Thyroid gland (tissue), 4 donors: ENCODE results near the gene FRMD8. TPM values are rescaled to one million over a fixed set of nuclear protein-coding genes. Genes with fewer than 3 reads are reported as not detected.

Source experiments
- DNase-seq, 2 donors: peaks; one replicate each; pipeline ENCODE4 v3.0.0-alpha.2; 2019
- H3K27ac ChIP-seq, 3 donors: fragments of 200-600 bp; sonication (generic); 1 replicate in 2 of 3; 2 replicates in 1 of 3; pipeline ENCODE4 v1.5.1; 2016 to 2019; ENCODE audit warnings: mild to moderate bottlenecking in 1 of 3, moderate library complexity in 1 of 3
- H3K27me3 ChIP-seq: fragments of 200-600 bp; sonication (generic); one replicate; pipeline ENCODE4 v1.5.1; 2019
- H3K36me3 ChIP-seq, 2 donors: fragments of 200-600 bp; sonication (generic); one replicate each; pipeline ENCODE4 v1.5.1; 2016 to 2019
- H3K4me1 ChIP-seq, 2 donors: fragments of 200-600 bp; sonication (generic); one replicate each; pipeline ENCODE4 v1.5.1; 2017 to 2019
- H3K4me3 ChIP-seq, 3 donors: fragments of 200-600 bp; sonication (generic); replicated peaks in 1 of 3; 1 replicate in 2 of 3; 2 replicates in 1 of 3; pipeline ENCODE4 v1.5.1; 2016; ENCODE audit warnings: mild to moderate bottlenecking in 1 of 3
- H3K9me3 ChIP-seq: fragments of 200-600 bp; sonication (generic); one replicate; pipeline ENCODE4 v1.5.1; 2017
- POLR2A ChIP-seq, 2 donors: fragments of 450-650 bp; IDR thresholded peaks; one replicate each; pipeline ENCODE4 v1.6.1; 2017; ENCODE audit warnings: antibody characterized with exemption in 2 of 2, mild to moderate bottlenecking in 2 of 2, moderate library complexity in 1 of 2
- WGBS, 2 donors: methylation state at CpG; one replicate each; pipeline ENCODE4 v1.1.5; 2017; 5-methylcytosine and 5-hydroxymethylcytosine counted together
- intact Hi-C: fragments of 100-400 bp; cut with DNase I; formaldehyde crosslinking; loops from one replicate; pipeline ENCODE4 v1.15.1; 2023
- total RNA-seq, 4 donors: library from RNA; depleted of rRNA; stranded (reverse); fragments of >200 nt; gene quantifications; one replicate each; pipeline ENCODE4 v1.2.3, GENCODE V29; 2016
- TF ChIP-seq, protein P1 (sequence below), 6 experiments: fragments of 200-600 bp in 3 of 6; fragments of 450-650 bp in 3 of 6; sonication (generic) in 3 of 6; IDR thresholded peaks; one replicate each; pipeline ENCODE4 v1.5.1; 2016 to 2019; ENCODE audit warnings: antibody characterized with exemption in 6 of 6, mild to moderate bottlenecking in 2 of 6, inconsistent platforms in 1 of 6, moderate library complexity in 1 of 6

The FRMD8 gene
- total RNA-seq, 4 donors from 2014 or later = 22.5 to 44.9 (median 31.0) TPM

DNA sequence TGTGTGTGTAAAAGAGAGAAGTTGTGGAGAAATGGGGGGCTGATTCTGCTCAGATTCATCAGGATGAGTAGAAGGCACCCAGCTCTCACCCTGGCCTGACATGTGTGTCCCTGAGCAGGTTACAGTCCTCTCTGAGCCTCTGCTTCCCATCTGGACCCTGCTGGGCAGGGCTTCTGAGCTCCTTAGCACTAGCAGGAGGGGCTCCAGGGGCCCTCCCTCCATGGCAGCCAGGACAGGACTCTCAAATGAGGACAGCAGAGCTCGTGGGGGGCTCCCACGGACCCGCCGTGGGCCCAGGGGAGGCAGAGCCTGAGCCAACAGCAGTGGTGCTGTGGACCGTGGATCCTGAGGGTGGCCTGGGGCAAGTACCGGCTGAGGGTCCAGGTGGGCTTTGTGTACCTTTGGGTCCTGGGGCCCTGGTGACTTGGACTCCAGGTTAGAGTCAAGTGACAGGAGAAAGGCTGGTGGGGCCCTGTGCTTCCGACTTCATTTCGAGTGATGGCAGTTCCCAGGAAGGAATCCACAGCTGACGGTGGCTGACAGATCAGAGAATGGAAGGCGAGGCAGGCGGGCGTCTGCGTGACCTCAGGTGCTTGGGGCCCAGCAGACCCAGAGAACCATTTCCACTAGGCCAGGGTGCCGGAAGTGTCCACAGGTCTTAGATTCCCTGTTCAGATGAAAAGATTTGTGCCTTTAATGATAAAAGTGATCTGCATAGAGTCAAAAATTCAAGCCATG is 58.0 kb downstream of the FRMD8 start:
- Histone ChIP-seq H3K36me3 (peaks cover 15 to 20% of the 10 kb centered on the region in 2 donors), H3K9me3 (no peaks in the 10 kb centered on the region), H3K27ac (peak overlapping the region; percentile 82 to 100 (median 87)), H3K4me3 (no peak overlapping the region), H3K4me1 (peaks cover 31 to 35% of the 10 kb centered on the region in 2 donors), H3K27me3 (no peaks in the 10 kb centered on the region)
- intact Hi-C loops = no loop called here
- TF ChIP-seq, protein P1, sequence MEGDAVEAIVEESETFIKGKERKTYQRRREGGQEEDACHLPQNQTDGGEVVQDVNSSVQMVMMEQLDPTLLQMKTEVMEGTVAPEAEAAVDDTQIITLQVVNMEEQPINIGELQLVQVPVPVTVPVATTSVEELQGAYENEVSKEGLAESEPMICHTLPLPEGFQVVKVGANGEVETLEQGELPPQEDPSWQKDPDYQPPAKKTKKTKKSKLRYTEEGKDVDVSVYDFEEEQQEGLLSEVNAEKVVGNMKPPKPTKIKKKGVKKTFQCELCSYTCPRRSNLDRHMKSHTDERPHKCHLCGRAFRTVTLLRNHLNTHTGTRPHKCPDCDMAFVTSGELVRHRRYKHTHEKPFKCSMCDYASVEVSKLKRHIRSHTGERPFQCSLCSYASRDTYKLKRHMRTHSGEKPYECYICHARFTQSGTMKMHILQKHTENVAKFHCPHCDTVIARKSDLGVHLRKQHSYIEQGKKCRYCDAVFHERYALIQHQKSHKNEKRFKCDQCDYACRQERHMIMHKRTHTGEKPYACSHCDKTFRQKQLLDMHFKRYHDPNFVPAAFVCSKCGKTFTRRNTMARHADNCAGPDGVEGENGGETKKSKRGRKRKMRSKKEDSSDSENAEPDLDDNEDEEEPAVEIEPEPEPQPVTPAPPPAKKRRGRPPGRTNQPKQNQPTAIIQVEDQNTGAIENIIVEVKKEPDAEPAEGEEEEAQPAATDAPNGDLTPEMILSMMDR (IDR thresholded peaks at IDR 0.05) = no peak
- peak in 1 of 2 donors; percentile 7 for TF ChIP-seq POLR2A (IDR thresholded peaks at IDR 0.05)
- 84 to 89% methylated on average over 8 to 10 of the region's 14 CpGs for WGBS, 2 donors
- peak in 1 of 2 donors; percentile 58 for DNase-seq

DNA sequence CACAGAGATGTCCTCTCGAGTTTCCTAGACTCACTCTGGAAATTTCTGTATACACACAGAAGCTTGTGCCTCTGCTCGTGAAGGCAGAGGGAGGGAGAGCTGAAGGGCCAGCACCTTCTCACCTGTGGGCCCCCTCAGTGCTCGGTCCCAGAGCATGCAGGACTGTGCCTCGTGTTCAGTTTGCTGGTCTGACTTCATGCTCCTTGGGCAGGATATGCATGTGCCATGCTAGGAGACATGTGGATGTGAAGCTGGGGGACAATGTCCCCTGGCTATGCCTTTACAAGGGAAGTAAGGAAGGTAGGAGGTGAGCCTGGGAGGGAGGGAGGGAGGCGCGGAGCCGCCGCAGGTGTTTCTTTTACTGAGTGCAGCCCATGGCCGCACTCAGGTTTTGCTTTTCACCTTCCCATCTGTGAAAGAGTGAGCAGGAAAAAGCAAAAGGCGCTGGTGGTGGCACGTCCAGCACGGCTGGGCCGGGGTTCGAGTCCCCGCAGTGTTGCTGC is 58.7 kb downstream of the FRMD8 start:
- Histone ChIP-seq H3K9me3 (no peaks in the 10 kb centered on the region), H3K4me3 (no peak overlapping the region), H3K27me3 (no peaks in the 10 kb centered on the region), H3K27ac (peak overlapping the region; percentile 82 to 100 (median 87)), H3K4me1 (peaks cover 24 to 29% of the 10 kb centered on the region in 2 donors), H3K36me3 (peaks cover 15 to 20% of the 10 kb centered on the region in 2 donors)
- intact Hi-C loops = no loop called here
- WGBS, 2 donors = 86 to 89% methylated on average over 15 of the region's 15 CpGs
- TF ChIP-seq, protein P1 (IDR thresholded peaks at IDR 0.05) = no peak
- TF ChIP-seq POLR2A (IDR thresholded peaks at IDR 0.05) = no peak
- DNase-seq = peak; percentile 58 to 67

DNA sequence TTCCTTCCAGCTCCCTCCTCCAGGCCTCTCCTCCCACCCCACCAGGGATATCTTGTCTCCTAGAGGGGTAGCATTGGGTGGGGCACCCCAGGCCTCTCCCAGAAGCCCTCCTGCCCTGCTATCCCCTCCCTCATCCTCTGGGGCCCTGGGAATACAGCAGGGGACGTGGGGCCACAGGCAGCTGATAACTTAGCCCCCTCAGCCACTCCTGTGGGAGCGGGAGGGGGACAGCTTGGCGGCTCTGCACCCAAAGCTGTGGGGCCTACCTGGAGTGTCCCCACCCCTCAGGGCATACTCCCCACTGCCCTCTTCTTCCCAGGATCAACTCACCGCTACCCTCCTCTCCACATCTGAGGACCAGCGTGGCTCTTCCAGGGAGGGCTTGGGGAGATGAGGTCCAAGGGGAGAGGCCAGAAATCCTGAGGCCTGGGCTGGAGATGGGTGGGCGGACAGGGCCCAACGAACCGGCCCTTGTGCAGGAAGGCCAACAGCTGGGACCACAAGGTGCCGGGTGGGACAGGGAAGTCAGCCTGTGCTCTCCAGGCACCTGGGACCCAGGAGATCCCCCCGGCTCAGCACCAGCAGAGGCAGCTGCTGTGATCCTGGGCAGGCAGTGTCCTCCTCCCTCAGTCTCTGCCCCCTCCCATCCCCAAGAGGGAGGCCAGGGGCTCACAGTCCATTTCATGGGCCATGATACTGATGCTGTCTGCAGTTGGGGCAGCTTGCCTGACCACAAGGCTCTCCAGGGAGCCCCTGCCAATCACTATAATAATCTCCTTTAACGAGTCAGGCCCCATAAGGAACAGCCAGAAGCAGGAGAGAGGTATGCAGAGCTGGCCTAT is 59.4 kb downstream of the FRMD8 start:
- Histone ChIP-seq H3K27me3 (no peaks in the 10 kb centered on the region), H3K36me3 (peaks cover 15 to 20% of the 10 kb centered on the region in 2 donors), H3K4me3 (no peak overlapping the region), H3K4me1 (peaks cover 18 to 22% of the 10 kb centered on the region in 2 donors), H3K27ac (peak overlapping the region; percentile 82 to 100 (median 87)), H3K9me3 (no peaks in the 10 kb centered on the region)
- no peak for TF ChIP-seq POLR2A (IDR thresholded peaks at IDR 0.05)
- TF ChIP-seq, protein P1 (IDR thresholded peaks at IDR 0.05) = no peak
- peak; percentile 60 to 70 for DNase-seq
- 84 to 85% methylated on average over 10 to 11 of the region's 11 CpGs for WGBS, 2 donors
- intact Hi-C loops = no loop called here

DNA sequence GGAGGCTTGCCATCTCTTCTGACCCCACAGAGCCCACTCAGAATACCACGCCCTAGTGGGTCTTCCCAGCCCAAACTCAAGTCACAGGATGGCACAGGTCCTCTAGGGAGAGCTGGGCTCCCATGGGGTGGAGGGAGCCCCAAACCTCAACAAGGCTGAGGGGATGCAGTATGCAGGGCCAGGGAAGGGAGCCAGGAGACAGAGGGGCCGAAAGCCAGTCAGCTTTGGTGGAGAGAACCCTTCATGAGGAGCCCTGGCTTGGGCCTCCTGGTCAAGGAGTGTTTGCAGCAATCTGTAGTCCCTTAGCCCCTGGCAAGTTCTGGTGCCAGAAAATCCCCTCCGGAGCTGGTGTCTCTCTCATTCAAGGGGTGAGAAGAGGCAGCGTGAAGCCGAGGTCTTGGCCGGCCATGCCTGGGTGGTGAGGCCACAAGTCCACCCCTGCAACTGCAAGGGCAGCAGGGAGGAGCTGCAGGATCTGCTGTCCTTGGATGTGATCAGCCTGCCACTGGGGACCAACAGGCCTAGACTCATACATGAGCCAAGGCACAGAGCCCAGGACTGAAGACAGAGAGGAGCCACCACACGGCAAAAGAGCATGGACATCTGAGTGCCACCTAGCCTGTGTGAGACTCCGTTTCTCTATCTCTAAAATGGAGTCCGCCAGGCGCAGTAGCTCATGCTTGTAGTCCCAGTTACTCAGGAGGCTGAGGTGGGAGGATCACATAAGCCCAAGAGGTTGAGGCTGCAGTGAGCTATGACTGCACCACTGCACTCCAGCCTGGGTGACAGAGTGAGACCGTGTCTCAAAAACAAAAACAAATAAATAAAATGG is 60.2 kb downstream of the FRMD8 start:
- H3K36me3 ChIP-seq = peaks cover 15 to 19% of the 10 kb centered on the region in 2 donors
- no peak overlapping the region for H3K4me3 ChIP-seq
- 77 to 87% methylated on average over 8 to 11 of the region's 11 CpGs for WGBS, 2 donors
- TF ChIP-seq, protein P1 (IDR thresholded peaks at IDR 0.05) = no peak
- TF ChIP-seq POLR2A (IDR thresholded peaks at IDR 0.05) = no peak
- H3K4me1 ChIP-seq = peaks cover 10 to 16% of the 10 kb centered on the region in 2 donors
- no peaks in the 10 kb centered on the region for H3K9me3 ChIP-seq
- peak; percentile 66 to 74 for DNase-seq
- intact Hi-C loops = no loop called here
- H3K27ac ChIP-seq = peak overlapping the region; percentile 82 to 100 (median 87)
- no peaks in the 10 kb centered on the region for H3K27me3 ChIP-seq
